Colon (tissue), 2 donors: ENCODE measurements around the gene ZBTB47.

ENCODE experiments used
- FAIRE-seq: peaks from 2 replicates; lab custom pipeline; 2012; peaks lifted over from hg19 to GRCh38; lab: Jason Lieb, UNC
- donor health status: control.
- donor health status: control.

ZBTB47 gene

GRCh38 chr3:42666022-42666421, 12.5 kb downstream of the ZBTB47 start:
- no peak for FAIRE-seq

GRCh38 chr3:42666577-42666998, 13.1 kb downstream of the ZBTB47 start:
- no peak for FAIRE-seq

GRCh38 chr3:42667096-42667522, 13.6 kb downstream of the ZBTB47 start:
- no peak for FAIRE-seq

GRCh38 chr3:42667523-42668412, 14.3 kb downstream of the ZBTB47 start:
- FAIRE-seq: no peak

- no peak for FAIRE-seq
These were observed 14.9 kb downstream of the ZBTB47 start for GRCh38 chr3:42668413-42668760.

GRCh38 chr3:42668793-42669217, 15.3 kb downstream of the ZBTB47 start:
- no peak for FAIRE-seq

- FAIRE-seq: no peak
These were observed 16.6 kb downstream of the ZBTB47 start for GRCh38 chr3:42670051-42670576.

- no peak for FAIRE-seq
These were observed 17.2 kb downstream of the ZBTB47 start for GRCh38 chr3:42670670-42671069.

- no peak for FAIRE-seq
These were observed 19.0 kb downstream of the ZBTB47 start for GRCh38 chr3:42672515-42672914.

- FAIRE-seq: no peak
These were observed 19.6 kb downstream of the ZBTB47 start for GRCh38 chr3:42673082-42673481.

GRCh38 chr3:42674146-42674545, 20.6 kb downstream of the ZBTB47 start:
- no peak for FAIRE-seq

- FAIRE-seq: no peak
These were observed 22.4 kb downstream of the ZBTB47 start for GRCh38 chr3:42675909-42676308.

GRCh38 chr3:42678447-42678846, 24.9 kb downstream of the ZBTB47 start:
- no peak for FAIRE-seq

- no peak for FAIRE-seq
These were observed 26.8 kb downstream of the ZBTB47 start for GRCh38 chr3:42680271-42680670.

GRCh38 chr3:42680806-42681205, 27.3 kb downstream of the ZBTB47 start:
- FAIRE-seq: no peak

- no peak for FAIRE-seq
These were observed 28.0 kb downstream of the ZBTB47 start for GRCh38 chr3:42681361-42682038.

GRCh38 chr3:42682301-42683070, 29.0 kb downstream of the ZBTB47 start:
- no peak for FAIRE-seq

GRCh38 chr3:42683875-42684598, 30.5 kb downstream of the ZBTB47 start:
- no peak for FAIRE-seq

- FAIRE-seq: no peak
These were observed 31.3 kb downstream of the ZBTB47 start for GRCh38 chr3:42684632-42685362.

- FAIRE-seq: no peak
These were observed 31.9 kb downstream of the ZBTB47 start, which contains the start of gene KLHL40 for GRCh38 chr3:42685363-42685881. Gene KLHL40 (plus strand): TSS chr3:42685537. CDS start chr3:42685619, 82 bp downstream.
